Measurements from ENCODE around the gene IER5L. TPM values are rescaled to one million over a fixed set of nuclear protein-coding genes. Genes with fewer than 3 reads are reported as not detected.
"Not testable (repeated sequence)": the region's sequence is repeated elsewhere in the genome, so short reads cannot be mapped to it uniquely, and the experiment has no call there.

Gene IER5L
- polyA plus RNA-seq, 4 donors = 8.9 to 17.4 (median 13.0) TPM

DNA sequence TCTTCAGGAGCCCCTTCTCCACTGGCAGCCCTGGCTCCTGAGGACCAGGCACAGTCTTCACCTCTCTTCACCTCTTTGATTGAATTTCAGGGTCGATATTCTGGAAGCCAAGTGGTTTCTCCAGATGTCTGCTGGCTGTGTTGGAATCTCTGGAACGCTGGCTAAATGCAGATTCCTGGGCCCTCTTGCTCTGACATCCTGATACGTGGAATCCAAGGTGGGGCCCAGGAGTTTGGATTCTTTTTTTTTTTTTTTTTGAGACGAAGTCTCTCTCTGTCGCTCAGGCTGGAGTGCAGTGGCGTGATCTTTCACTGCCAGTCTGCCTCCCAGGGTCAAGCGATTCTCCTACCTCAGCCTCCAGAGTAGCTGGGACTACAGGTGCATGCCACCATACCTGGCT, 26.8 kb upstream of the IER5L start:
- DNase-seq (ENCODE audit: low read depth in 4 of 4, low spot score in 3 of 4) = no peak

DNA sequence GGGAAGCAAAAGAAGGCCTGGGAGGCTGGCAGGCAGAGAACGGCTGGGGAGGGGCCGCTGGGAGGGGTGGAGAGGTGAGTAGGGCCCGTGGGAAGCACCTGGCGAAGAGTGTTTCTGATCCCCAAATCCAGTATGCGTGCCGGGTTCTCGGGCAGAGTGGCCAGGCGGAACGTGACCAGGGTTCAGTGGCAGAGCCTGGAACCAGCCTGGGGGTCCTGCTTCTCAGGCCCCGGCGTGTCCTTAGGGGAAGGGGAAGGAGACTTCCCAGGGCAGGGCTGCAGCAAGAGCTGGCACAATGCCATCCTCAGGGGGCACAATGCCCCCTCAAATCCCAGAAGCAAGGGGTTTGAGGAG, 25.5 kb upstream of the IER5L start:
- no peak for DNase-seq (ENCODE audit: low read depth in 4 of 4, low spot score in 3 of 4)

DNA sequence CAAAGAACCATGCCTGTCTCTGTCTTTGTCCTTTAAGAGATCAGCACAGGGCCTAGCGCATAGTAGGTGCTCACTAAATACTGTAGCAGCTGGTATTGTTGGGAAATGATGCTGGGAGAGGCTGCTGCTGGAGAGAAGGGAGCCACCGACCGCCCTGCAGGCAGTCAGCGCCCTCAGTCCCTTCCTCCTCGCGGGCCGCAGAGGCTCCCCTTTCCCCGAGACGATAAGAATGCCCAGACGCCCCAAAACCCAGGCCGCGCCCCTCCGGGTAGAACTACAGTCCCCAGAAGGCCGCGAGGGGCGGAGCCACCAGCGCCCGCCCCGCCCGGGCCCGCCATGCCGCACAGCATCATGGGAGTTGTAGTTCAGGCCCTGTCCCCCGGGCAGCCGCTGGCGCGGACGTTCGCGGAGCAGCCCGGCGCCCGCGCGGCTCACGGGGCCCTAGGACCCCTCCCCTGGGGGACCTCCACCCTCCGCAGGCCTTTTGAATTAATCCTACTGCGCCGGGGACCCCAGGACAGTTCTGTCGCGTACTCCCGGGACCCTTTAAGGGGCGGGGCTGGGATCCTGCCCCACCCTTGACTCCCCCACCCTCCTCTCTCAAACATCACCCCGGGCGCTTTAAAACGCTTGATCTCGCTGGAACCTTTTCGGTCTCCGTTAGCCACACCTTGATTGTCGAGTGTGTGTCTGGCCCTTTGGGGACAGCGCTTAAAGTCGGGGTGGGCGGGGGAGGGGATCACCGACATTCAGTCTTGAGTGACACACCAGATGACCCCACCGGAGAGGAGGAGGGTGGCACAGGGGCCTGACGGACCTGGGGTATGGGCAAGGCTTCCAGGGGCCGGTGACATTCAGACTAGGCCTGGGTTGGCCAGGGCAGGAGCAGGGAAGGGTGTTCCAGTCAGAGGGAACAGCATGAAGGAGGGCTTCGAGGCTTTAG, 24.8 kb upstream of the IER5L start:
- no peak for DNase-seq (ENCODE audit: low read depth in 4 of 4, low spot score in 3 of 4)

DNA sequence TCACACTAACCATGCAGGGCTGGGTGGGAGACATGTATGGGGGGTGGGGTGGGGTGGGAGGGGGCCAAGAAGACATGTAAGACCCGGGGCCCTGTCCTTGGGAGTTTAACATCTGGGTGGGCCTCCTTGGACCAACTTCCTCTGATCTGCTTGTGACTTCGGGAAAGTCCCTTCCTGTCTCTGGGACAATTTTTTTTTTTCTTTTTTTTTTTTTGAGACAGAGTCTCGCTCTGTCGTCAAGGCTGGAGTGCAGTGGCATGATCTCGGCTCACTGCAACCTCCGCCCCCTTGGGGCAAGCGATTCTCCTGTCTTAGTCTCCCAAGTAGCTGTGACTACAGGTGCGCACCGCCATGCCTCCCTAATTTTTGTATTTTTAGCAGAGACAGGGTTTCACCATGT, 23.8 kb upstream of the IER5L start:
- DNase-seq (ENCODE audit: low read depth in 4 of 4, low spot score in 3 of 4) = no peak

DNA sequence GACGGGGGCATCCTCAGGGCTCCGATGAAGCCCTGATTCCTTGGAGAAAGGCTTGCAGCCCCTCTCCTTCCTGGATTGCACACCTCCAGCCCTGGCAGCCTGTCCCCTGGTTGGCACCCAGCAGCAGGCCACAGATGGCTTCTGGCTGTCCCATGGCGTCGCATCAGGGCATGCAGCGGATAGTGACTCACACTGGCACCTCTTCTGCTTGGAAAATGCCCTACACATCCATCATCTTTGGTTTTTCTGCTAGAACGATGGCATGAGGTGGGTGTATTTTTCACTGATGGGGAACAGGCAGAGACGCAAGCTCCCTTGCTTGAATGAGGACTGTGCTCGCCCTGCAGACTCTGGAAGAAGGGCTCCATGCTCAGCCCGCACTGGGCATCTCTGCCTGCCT, 23.2 kb upstream of the IER5L start:
- DNase-seq (ENCODE audit: low read depth in 4 of 4, low spot score in 3 of 4) = no peak

DNA sequence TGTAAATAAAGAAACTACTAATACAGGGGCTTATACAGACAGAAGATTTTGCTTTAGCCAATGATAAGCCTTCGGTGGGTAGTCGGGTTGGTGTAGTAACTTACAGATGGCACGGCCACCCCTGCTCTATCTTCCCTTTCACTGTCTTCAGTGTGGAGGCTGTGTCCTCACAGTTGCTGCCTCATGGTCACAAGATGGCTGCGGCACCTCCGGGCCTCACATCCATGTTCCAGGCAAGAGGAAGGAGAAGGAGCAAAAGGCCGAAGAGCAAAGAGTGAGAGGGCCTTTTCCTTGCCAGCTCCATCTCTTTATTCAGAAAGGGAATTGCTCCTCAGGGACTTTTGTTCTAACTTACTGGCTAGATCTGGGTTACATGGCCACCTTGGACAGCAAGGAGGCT, 22.2 kb upstream of the IER5L start:
- no peak for DNase-seq (ENCODE audit: low read depth in 4 of 4, low spot score in 3 of 4)

DNA sequence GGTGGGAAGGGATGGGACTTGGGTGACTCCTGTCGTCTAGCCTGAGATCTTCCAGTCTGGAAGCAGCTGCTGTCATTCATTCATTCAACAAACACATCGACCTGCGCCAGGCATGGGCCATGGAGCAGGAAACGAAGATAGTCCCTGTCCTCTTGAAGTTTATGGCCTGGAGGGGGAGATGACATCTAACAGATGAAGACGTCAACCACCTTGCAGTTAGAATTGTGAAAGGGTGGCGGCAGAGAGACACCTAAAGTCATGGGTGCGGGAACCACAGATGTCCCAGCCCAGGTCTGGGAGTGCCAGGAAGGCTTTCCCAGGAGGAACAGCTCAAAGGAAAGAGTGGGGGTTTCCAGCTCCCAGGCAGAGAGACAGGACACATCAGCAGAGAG, 21.0 kb upstream of the IER5L start:
- no peak for DNase-seq (ENCODE audit: low read depth in 4 of 4, low spot score in 3 of 4)

DNA sequence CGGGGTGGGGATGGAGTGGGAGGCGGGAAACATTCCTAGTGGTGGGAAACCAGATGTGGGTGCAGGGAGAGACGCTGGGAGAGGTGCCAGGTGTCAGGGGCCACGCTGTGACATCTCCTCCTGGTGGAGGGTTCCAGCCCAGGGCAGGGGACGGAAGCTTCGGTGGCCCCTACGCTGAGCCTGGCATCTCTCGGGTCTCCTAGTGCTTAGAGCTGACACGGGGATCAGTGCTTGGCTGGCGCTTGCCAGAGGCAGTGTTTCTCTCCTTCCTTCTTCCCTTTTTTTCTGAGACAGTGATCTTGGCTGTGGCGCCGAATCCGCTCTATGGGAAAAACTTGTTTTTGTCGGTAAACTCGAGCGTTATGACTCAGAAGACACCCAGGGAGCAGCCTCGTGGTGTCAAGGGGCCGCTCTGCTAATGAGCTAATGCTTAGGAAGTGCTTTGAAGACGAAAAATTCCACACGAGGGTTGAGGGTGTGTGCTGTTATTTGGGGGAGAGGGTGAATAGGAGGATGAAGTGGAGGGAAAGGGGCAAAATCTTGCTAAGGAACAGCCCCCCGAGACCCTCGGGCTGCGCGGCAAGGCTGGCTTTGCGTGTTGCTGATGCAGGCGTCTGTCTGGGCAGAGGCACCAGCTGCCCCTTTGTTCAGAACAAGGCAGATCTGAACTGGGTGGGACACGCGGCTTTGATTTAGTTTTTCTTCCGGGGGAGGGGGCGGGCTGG, 20.4 kb upstream of the IER5L start:
- DNase-seq (ENCODE audit: low read depth in 4 of 4, low spot score in 3 of 4) = no peak

DNA sequence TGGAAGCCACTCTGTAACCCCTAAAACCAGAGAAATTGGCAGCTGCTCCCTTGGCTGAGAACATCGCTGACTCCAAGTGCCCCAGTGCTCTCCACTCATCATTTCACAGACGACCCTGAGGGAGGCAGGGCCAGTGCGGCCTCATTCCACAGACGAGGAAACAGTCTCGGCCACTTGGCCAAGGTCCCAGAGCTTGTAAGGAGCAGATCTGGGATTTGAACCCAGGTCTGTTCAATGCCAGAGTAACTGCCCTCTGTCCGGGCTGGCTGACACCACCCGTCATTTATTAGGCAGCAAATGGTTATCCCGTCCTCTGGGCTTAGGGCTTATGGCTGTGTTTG, 19.9 kb upstream of the IER5L start:
- no peak for DNase-seq (ENCODE audit: low read depth in 4 of 4, low spot score in 3 of 4)

DNA sequence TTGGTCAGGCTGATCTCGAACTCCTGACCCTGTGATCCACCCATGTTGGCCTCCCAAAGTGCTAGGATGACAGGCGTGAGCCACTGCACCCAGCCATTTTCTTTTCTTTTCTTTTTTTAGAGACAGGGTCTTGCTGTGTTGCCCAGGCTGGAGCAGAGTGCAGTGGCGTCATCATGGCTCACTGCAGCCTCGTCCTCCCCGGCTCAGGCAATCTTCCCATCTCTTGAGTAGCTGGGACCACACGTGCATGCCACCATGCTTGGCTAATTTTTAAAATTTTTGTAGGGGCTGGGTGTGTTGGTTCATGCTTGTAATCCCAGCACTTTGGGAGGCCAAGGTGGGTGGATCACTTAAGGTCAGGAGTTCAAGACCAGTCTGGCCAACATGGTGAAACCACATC, 19.0 kb upstream of the IER5L start:
- DNase-seq (ENCODE audit: low read depth in 4 of 4, low spot score in 3 of 4) = not testable (repeated sequence)

DNA sequence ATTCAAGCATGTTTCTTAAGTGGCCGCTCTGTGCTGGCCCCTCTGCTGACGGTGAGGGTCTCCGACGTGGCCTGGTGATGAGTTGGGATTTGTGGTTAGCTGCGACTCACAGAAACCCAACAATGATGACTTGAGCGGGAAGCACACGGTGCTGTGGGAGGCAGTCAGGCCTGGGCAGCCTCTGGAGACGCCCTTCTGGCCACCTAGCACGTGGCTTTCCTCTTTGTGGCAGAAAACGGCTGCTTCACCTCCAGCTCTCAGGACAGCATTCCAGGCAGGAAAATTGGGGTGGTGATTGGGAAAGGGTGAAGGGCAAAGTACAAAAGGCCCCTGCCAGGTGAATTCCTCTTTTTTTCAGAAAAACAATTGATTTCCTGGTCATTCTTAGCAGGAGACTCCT, 17.5 kb upstream of the IER5L start:
- no peak for DNase-seq (ENCODE audit: low read depth in 4 of 4, low spot score in 3 of 4)

DNA sequence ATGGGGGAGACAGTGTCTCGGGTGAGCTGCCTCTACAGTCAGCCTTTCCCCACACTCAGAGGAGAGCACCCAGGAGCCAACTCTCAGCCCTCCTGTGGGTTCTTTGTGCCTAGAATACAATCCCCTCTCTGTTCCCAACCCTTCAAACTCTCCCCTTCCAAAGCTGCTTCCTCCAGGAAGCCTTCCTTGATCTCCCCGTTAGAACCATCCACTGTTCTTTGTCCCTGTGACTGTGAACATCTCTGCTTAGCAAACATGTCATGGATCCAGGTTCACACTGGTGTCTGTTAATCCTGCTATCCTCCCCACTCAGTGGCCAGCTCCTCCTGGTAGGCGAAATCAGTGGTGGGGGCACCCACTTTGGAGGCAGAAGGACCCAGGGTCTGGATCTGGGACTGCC, 16.2 kb upstream of the IER5L start:
- DNase-seq (ENCODE audit: low read depth in 4 of 4, low spot score in 3 of 4) = no peak

DNA sequence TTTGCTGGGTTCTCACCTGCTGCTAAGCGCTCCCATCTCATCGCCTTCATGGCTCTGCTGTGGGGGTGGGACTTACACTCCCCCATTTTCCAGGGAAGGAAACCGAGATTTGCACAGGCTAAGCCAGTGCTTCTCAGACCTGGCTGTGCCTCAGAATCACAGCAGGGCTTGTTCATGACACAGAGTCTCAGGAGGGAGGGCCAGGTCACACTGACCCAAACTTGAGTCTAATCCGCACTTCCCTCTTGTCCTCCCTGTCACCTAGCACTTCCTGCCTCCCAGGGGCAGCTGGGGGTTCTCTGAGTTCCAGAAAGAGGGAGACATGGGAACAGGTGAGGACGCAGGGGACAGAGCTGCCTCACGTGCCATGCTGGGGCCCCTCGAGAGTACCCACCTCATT, 15.6 kb upstream of the IER5L start:
- no peak for DNase-seq (ENCODE audit: low read depth in 4 of 4, low spot score in 3 of 4)

DNA sequence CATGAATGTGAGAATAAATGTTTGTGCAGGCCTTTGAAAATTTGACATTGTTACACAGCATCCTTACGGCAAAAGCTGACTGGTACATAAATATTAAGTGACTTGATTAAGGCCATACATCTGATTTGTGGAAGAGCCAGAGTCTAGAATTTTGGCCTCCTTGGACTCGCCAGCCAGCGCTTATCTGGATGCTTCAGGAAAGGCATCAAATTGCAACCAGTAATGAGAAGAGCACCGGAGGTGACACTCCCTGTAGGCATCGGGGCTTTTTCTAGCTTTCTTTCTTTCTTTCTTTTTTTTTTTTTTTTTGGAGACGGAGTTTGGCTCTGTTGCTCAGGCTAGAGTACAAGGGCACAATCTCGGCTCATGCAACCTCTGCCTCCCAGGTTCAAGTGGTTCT, 13.2 kb upstream of the IER5L start:
- DNase-seq (ENCODE audit: low read depth in 4 of 4, low spot score in 3 of 4) = no peak

DNA sequence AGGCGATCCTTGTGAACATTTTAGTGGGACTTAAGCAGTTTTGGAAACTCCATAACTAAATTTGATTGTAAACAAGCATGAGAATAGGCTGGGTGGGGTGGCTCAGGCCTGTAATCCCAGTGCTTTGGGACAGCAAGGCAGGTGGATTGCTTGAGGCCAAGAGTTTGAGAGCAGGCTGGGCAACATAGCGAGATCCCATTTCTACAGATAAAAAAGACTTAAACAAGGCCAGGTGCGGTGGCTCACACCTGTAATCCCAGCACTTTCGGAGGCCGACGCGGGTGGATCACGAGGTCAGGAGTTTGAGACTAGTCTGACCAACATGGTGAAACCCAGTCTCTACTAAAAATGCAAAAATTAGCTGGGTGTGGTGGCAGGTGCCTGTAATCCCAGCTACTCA, 11.9 kb upstream of the IER5L start:
- not testable (repeated sequence) for DNase-seq (ENCODE audit: low read depth in 4 of 4, low spot score in 3 of 4)

DNA sequence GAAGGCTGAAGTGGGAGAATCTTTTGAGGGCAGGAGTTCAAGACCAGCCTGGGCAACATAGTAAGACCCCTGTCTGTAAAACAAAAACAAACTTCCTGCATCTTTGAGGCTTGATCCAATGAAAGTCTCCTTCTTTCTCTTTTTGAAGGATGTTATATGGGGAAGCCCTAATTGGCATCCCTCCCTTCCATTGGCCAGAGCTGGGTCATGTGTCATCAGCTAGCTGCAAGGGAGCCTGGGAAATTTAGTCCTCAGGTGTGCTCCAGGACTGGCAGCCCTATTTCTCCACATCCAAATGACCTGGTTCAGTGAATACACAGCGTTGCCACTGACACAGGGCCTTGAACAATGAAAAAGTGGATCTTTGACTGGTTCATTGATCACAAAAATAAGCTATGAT, 9.0 kb upstream of the IER5L start:
- no peak for DNase-seq (ENCODE audit: low read depth in 4 of 4, low spot score in 3 of 4)

DNA sequence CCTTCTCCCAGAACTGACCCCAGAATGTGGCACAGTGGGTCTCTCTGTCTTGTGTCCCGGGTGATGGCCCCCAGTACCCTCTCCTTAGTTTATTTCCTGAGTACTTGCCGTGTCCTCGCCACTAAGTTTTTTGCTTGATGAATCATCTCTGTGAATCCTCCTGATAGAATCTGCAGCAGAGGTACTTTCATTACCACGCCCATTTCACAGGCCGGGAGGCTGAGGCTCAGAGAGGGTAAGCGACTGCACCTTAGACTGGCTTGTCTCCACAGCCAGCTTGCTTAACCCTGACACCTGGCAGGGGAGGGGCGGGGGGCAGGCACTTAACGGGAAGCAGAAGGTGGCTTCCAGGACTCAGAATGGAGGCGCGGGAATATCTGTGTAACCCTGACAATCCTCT, 7.9 kb upstream of the IER5L start:
- no peak for DNase-seq (ENCODE audit: low read depth in 4 of 4, low spot score in 3 of 4)

DNA sequence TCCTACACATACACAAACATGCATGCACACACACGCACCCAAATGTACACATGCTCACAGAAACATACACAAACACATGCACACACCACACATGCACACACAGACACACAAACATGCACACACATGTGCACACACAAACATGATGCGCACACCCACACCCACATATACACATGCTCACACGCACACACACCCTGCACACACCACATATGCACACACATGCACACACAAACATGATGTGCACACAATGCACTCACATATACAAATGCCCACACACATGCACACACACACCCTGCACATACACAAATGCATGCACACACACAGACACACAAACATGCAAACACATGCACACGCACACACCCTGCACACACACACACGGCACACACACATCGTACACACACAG, 7.3 kb upstream of the IER5L start:
- no peak for DNase-seq (ENCODE audit: low read depth in 4 of 4, low spot score in 3 of 4)

DNA sequence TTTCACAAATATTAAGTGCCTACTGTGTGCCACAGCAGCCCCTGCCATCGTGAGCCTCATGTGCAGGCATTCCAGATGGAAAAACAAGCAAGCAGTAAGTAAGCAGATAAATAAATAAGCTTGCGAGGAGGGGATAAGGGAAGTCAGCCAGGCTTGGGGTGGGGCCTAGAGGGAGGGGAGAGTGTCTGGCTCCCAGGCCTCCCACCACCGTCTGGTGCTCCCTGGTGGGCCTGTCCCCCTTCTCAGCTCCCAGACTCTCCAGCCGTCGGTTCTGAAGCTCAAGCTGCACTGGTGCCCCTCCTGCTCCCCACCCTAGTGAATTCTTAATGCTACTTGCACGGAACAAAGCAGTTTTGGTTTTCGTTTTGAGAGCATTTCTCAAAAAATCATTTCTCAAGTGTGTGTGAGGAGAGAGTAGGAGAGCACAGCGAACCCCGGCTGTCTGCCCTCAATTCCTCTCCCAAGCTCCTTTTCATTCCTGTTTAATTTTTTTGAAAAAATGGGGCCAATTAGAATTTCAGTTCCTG, 6.6 kb upstream of the IER5L start:
- DNase-seq (ENCODE audit: low read depth in 4 of 4, low spot score in 3 of 4) = no peak

DNA sequence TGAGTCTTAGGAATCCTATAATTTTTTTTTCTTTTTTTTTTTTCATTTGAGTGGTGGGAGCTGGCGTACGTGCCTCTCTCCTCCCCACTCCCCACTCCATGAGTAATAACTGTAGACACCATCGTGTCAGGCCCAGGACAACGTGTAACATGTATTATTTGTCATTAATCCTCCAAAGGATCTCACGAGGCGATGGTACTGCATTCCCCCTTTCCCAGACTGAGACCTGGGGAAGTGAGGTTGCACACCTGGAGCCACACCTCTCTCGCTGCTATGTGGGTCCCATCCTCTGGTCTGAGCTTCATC, 6.1 kb upstream of the IER5L start:
- no peak for DNase-seq (ENCODE audit: low read depth in 4 of 4, low spot score in 3 of 4)

DNA sequence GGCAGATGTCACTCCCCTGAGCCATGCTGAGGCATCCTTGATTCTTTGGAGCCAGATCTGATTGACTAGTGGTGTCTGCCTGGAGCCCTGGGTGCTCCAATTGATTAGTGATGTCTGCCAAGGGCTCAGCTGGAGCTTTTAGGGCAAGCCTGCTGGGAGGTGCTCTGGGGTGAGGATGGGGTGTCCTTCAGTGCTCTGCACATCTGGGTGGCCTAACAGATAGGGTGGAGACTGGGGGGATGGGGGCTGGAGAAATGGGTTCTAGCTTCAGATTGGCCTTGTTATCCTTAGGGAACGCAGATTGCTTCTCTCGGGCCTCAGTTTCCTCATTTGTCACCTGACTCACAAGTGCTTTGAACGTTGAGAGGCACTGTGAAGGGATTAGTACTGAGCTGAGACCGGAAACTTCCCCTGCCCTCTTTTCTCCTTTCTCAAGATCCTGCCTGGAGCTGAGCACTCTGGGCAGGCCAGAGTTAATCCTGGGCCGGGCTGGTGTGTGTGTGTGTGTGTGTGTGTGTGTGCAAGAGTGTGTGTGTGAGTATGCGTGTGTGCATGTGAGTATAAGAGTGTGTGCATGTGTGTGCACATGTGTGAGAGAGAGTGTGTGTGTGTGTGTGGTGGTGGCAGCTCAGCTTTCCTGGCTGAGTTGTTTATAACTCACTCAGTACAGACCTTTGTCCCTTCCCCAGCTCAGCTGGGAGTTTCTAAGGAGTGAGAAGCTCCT, 5.6 kb upstream of the IER5L start:
- DNase-seq (ENCODE audit: low read depth in 4 of 4, low spot score in 3 of 4) = no peak
